ENCODE results near the gene INO80E.
"Not testable (repeated sequence)": the region's sequence is repeated elsewhere in the genome, so short reads cannot be mapped to it uniquely, and the experiment has no call there.

Gene INO80E

DNA sequence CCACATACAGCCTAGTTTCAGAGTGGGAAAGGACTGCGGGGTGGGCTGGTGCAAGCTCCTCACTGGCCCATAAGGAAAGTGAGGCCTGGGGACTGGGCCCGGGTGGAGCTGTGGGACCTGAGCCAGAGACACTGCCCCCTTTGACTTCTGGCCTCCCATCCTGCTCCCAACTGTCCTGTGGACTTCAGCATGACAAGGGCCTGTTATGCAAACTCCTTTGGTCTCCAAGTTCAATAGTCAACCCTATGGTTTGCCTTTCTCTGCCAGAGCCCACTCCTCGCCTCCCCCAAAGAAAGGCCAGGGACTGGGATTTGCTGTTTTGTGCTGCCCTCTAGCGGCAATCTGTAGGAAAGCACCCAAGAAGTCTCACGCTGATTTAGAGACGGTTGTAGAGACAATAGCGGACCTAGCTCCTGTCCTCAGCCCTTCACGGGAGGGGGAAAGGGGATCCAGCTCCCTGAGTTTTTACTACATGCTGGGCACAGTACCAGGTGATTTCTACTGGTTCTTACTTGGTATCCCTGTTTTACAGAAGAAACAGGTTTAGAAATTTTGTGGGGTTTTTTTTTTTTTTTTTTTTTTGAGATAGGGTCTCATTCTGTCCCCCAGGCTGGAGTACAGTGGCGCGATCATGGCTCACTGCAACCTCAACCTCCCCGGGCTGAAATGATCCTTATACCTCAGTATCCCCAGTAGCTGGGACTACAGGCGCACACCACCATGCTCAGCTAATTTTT lies 36.2 kb downstream of the INO80E start:
- peak; percentile 81 for DNase-seq

DNA sequence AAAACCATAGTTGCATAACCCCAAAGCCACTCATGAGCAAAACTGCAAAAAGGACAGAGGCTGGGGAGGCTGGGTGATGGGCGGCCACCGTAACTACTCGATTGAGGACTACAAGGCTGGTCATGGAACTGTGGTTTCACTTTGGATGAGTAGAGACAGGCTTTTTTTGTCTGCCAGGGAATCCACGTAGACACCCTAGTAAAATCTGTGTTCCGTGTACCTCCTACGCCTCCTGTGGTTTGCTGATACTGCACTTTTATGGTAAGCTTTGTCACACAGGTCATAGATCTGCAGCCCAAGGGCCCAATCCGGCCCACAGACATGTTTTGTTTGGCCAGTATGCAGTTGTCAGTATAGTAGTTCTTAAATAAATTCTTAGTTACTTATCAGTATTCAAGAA lies 37.2 kb downstream of the INO80E start:
- no peak for DNase-seq

DNA sequence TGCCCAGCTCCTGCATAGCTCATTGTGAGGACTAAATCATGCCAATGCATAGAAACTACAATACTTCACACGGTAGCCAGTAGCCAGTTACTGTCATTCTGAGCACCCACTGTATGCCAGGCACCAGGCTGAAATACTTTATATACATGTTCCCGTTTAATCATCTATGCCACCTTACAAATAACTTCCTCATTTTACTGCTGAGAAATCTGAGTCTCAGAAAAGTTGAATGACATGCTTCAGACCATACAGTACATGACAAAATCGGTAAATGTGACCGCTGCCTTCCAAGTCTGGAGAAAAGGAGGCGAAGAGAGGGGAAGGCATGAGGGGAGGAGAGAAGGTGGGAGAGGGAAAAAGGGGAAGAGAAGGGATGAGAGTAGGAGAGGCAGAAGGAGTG lies 44.2 kb downstream of the INO80E start:
- no peak for DNase-seq

DNA sequence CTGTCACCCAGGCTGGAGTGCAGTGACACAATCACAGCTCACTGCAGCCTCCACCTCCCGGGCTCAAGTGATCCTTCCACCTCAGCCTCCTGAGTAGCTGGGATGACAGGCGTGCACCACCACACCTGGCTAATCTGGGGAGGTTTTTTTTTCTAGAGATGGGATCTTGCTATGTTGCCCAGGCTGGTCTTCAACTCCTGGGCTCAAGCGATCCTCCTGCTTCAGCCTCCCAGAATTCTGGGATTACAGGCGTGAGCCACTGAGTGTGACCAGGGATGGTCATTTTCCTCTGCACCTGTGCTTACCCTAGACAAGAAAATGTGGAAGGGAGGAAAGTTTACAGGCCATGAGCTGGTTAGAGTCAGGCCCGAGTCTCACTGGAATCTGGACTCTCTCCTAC lies 44.6 kb downstream of the INO80E start:
- not testable (repeated sequence) for DNase-seq

DNA sequence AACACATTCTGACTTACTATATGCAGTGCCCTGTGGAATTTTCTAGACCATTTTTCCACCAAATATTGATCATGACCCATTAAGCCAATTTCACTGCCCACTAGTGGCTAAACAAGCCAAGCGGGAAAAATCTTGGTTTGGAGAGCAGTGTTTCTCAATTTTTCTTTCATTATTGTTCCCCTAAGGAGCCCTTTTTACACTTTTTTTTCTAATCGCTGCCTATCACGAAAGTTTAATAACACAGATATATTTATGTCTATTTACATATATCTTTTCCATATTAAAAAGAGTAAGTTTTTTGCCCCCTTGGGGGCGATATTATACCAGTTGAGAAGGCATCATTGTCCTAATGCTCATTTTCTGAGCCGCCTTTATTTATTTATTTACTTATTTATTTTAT lies 45.8 kb downstream of the INO80E start:
- no peak for DNase-seq

DNA sequence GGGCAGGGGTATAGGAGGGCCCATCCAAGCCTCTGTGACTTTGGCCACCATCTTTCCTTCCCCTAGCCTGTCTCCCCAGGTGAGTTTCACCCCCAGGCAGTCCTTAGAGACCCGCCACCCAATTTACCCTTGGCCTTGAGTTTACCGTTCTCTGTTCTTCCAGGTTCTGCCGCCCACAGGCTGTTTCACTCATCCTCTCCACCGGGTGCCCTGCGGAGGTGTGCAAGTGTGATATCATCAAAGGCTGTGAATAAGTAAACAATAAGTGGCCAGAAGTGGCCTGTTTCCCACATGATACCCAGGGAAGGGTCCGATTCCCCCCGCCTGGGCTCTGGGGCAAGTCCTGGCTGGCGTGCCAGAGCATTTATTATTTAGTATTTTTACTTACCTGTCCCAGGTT lies 50.1 kb downstream of the INO80E start:
- no peak for DNase-seq

DNA sequence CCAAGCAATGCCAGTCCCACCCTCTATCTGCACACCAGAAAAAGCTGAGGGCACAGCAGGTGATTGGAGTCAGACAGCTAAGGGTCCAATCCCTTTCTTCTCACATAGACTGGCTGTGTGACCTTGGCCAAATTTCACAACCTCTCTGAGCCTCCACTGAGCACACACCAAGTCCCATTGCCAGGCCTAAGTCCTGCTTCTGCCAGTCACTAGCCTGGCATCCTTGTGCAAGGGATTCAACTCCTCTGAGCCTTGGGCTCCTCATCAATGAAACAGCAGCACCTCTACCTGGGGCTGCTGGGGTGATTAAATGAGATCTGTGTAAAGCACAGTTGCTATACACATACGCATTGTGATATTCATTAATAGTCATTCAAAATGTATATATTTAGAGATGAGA lies 50.5 kb downstream of the INO80E start:
- DNase-seq: no peak

DNA sequence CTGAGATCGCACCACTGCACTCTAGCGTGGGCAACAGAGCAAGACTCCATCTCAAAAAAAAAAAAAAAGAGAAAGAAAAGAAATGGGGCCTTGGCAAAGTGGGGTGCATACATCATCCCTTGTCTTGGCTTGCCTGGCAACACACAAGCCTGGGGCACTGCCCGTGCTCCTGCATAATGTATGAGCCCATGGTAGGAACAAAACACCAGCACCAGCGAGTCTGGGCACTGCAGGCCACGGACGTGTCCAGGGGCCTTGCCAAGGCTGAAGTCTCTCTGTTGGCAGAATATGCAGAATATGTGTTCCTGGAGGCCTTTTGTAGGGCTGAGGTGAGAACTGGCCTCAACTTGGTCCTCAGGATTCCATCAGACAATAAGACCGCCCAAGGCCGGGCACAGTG lies 53.8 kb downstream of the INO80E start:
- no peak for DNase-seq

DNA sequence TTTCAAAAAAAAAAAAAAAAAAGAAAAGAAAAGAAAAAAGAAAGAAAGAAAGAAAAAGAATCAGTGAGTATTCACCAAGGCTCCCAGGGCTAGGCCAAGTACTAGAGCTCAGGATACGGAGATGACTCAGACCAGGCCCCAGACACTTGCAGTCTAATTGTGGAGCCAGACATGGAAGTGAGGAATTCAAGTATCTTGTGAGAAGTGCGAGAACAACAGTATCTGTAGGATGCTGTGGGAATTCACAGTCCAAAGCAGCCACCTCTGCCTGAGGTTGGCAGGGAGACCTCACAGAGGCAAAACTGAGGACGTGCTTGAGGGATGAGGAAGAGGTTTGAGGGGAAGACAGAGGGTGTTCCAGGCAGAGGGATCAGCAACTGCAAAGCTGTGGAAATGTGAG lies 55.5 kb downstream of the INO80E start:
- DNase-seq: no peak

DNA sequence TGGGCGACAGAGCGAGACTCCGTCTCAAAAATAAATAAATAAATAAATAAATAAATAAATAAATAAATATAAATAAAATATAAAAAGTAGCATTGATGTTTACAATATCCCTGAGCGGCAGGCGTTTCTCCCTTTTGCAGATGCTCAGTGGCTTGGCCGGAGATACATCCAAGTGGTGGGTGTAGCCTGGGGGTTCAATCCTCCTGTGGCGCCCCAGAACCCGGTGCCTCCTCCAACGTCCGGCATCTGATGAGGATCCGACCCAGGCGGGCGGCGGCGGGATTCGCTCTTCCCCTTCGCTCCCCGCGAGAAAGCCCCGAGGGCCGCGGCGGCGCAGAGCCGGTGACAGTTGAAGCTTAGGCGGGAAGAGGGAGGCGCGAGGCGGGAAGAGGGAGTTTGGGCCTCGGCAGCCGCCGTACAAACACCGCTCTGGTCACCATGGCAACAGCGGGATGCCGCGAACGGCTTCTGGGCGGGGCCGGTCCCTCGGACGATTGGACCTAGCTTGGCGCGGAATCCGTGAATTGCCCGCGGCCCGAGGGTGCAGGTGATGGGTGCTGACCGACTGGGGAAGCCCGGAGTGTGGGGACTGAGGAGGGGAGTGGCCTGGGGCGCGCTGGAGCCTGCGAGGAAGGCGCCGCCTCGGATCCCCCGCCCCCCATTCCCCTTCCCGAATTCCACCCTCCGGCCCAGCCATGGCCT lies 56.8 kb downstream of the INO80E start:
- peak; percentile 99 for DNase-seq

DNA sequence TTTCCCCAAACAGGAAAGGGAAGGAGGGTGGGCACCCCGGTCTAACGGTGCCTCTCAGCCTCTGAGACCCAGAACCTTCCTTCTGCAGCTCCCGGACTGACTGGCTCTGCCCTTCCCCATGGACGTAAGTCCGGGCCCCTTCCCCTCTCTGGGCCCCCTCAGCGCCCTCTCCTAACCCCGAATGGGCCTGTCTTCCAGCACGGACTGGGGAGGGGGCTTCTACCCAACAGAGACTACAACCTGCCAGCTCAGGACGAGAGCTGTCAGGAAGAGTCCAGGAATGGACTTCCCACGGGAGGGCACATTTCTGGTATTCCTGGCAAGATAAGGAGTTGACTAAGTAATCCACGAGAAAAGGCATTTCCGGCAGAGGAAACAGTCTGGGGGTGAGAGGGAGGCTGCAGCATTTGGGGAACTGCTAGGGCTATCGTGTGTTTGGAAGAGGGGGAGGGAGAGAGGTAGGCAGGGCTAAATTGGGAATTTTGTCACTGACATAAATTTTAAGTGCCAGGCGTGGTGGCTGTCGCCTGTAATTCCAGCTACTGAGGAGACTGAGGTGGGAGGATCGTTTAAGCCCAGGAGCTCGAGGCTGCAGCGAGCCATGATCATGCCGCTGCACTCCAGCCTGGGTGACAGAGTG lies 57.5 kb downstream of the INO80E start:
- peak; percentile 64 for DNase-seq

DNA sequence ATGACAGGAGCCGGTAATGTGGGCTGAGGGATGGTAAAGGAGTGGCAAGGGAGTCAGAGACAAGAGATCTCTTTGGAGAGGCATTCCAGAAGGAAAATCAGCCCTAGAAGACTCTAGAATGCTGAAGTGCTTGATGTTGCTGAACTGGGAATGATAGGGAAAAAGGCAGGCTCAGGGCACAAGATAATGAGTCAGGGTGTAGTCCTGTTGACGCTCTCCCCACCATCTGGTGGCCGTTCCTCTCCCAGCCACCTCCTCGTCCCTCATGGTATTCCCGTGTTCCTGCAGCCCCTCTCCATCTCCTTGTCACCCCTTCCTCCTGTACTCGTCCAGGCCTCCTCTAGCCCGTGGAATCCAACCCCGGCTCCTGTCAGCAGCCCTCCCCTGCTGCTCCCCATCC lies 58.4 kb downstream of the INO80E start:
- DNase-seq: no peak

DNA sequence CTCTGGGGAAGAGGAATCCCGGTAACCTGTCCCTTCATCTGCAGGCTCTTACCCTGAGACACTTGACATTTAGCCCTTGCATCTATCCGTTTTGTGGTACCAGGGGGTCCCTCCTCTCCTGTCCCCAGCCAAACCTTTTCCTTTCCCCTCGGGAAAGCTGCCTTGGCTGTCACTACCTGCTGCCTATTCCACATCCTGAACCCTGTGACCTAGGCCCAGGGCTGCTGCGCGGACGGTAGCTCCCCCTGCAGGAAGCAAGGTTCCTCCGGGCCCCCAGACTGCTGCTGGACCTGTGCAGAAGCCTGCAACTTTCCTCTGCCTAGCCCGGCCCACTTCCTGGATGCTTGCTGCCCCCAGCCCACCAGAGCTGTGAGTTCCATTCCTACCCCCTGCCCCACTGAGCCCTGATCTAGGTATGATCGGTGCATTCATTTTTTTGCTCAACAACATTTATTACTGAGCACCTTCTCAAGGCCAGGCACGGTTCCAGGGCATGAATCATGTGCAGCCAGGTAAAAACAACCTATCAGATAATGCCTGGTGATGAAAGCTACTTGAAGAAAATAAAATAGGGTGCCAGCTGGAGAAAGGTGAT lies 59.0 kb downstream of the INO80E start:
- DNase-seq: peak; percentile 80

All from activated CD8-positive, alpha-beta memory T cell treated with anti-CD3 and anti-CD28 coated beads, Interleukin-2, amount 50 U/mL, for 48 hours (primary cell).